ENCODE measurements around the gene ABHD6. TPM values are rescaled to one million over a fixed set of nuclear protein-coding genes. Genes with fewer than 3 reads are reported as not detected.
A peak's percentile ranks its signal among the peaks of the same experiment; 100 is the strongest.

Gene ABHD6
- total RNA-seq, 1 experiment from 2014 or later: 12.7 TPM

GRCh38 chr3:58307639-58308215 lies 70.1 kb downstream of the ABHD6 start:
- H4K20me1 ChIP-seq (ENCODE audit: insufficient read depth): peaks cover 10% of the 10 kb centered on the region; the same call in 1 of the 2 replicates
- no TSS peak for BruUV-seq (replicated peaks)
- ChIA-PET CTCF (interaction anchor here (0.6 to 3.9 kb wide), 14 partner anchors 8 to 326 kb away, joined by 3 to 69 read pairs (median 8); no protein-coding TSS in a partner anchor), RAD21 (ENCODE audit: low non-redundant PET in 1 of 2, low total read pairs in 2 of 2, uncharacterized antibody in 2 of 2, unreplicated experiment in 2 of 2) (interaction anchor here (1.7 to 2.8 kb wide), 2 partner anchors 120 kb away, joined by 5 to 7 read pairs; no protein-coding TSS in a partner anchor), POLR2A (interaction anchor here (2.4 kb wide), 1 partner anchor 120 kb away, joined by 18 read pairs; no protein-coding TSS in a partner anchor)
- peaks cover 57% of the 10 kb centered on the region for H3K79me2 ChIP-seq (ENCODE audit: insufficient read depth, low read length)
- TF ChIP-seq CTCF (IDR thresholded peaks at IDR 0.05 in 2 of 3, conservative IDR thresholded peaks at IDR 0.05 in 1 of 3; ENCODE audit: borderline replicate concordance in 1 of 3, insufficient read depth in 1 of 3, low read depth in 2 of 3, low read length in 2 of 3) (peak; percentile 52 to 76 (median 58)), REST (IDR thresholded peaks at IDR 0.05; ENCODE audit: low read depth) (no peak), RAD21 (IDR thresholded peaks at IDR 0.05; ENCODE audit: low read depth) (peak; percentile 67), ATF3 (IDR thresholded peaks at IDR 0.05) (no peak), CBX3 (IDR thresholded peaks at IDR 0.05; ENCODE audit: low read depth) (no peak)
- peak overlapping the region; percentile 89; the same call in 1 of the 2 replicates for H3K27ac ChIP-seq (ENCODE audit: low read depth, low read length)
- no peak overlapping the region for H2AFZ ChIP-seq (ENCODE audit: low read depth, low read length, poor library complexity, severe bottlenecking)
- H3K4me2 ChIP-seq (ENCODE audit: low read length): peak overlapping the region; percentile 88
- no peaks in the 10 kb centered on the region for H3K9me2 ChIP-seq (ENCODE audit: insufficient read depth)
- DNase-seq (ENCODE audit: low read depth, low spot score): peak; percentile 65
- ATAC-seq: peak; percentile 23
- peak overlapping the region; percentile 75 to 99 for H3K4me3 ChIP-seq (replicated peaks in 1 of 2; ENCODE audit: low read depth in 1 of 2, low read length in 2 of 2)
- H3K9ac ChIP-seq (ENCODE audit: low read length): peak overlapping the region; percentile 86
- peaks cover 0 to 17% of the 10 kb centered on the region in 2 experiments; a peak in 3 of 4 replicates for H3K4me1 ChIP-seq (ENCODE audit: control insufficient read depth in 1 of 2, insufficient read depth in 2 of 2, low read length in 2 of 2)
- intact Hi-C loops (cut with micrococcal nuclease): loop anchor here (1.0 to 10.0 kb wide), 3 partner anchors 105 to 343 kb away; no protein-coding TSS in a partner anchor
- peaks cover 16 to 19% of the 10 kb centered on the region in 2 experiments for H3K36me3 ChIP-seq (ENCODE audit: control insufficient read depth in 1 of 2, insufficient read depth in 2 of 2, low read length in 2 of 2)
- H3K27me3 ChIP-seq (ENCODE audit: insufficient read depth, low read length): no peaks in the 10 kb centered on the region
- H3K9me3 ChIP-seq (ENCODE audit: control insufficient read depth in 1 of 2, insufficient read depth in 1 of 2, low read depth in 1 of 2, low read length in 2 of 2): no peaks in the 10 kb centered on the region
